DMS 273 treated with DMSO at 0.1 percent for 48 hours (cell line): ENCODE data around the gene CANT1.

Experiments
- DNase-seq: peaks from one replicate; lab custom pipeline; 2025; lab: John Stamatoyannopoulos, UW

The CANT1 gene

GRCh38 chr17:79008666-79009387 is 737 bp downstream of the CANT1 start:
- no peak for DNase-seq

GRCh38 chr17:79007504-79008381 is 1.8 kb downstream of the CANT1 start:
- no peak for DNase-seq

GRCh38 chr17:79006794-79007503 is 2.6 kb downstream of the CANT1 start:
- DNase-seq, result no peak

DNA sequence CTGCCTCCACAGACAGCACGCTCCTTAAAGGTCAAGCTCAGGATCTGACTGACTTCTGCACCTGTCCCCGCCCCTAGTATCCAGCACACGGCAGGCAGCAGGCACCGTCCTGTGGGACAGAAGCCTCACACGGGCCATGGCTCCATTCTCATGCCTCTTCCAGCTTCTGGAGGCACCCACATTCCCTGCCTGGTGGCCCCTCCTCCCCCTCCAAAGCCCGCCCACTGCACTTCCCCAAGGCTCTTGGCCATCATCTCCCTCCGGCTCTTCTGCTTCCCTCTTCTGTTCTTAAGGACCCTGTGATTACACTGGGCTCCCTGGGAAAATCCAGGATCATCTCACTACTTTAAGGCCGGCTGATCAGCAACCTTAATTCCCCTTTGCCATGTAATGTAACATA is 3.5 kb downstream of the CANT1 start:
- DNase-seq, result no peak

DNA sequence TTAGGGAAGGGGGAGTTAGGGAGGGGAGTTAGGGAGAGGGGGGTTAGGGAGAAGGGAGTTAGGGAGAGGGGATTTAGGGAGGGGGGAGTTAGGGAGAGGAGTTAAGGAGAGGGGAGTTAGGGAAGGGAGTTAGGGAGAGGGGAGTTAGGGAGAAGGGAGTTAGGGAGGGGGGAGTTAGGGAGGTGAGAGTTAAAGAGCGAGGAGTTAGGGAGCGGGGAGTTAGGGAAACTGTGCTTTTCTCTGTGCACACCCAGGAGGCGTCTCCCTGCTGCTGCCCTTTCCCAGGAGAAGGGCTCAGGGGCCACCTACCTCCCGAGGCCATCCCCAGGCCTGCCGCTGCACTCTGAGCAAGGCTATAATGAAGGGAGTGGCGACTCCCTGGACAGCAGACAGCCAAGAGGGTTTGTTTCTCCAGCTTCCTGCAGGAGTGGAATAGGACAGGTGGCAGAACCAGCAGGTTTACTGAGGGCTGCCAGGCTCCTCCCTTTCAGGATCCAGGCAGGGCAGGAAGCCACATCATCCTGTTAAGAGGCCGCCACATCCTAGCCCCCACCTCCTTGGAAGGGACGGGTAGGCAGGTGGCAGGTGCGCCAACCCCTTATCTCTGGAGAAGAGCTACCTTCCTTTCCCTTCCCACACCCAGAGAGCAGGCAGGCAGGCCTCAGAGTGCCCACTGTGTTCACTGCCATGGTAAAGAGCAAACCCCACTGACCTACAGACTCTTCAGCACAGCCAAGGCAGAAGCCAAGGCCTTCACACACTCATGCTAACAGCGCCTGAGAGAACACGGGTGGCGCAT is 4.3 kb downstream of the CANT1 start:
- DNase-seq, result no peak

GRCh38 chr17:79003661-79004411 is 5.7 kb downstream of the CANT1 start:
- DNase-seq, result no peak

- no peak for DNase-seq
These were observed 6.6 kb downstream of the CANT1 start for GRCh38 chr17:79002796-79003593.

DNA sequence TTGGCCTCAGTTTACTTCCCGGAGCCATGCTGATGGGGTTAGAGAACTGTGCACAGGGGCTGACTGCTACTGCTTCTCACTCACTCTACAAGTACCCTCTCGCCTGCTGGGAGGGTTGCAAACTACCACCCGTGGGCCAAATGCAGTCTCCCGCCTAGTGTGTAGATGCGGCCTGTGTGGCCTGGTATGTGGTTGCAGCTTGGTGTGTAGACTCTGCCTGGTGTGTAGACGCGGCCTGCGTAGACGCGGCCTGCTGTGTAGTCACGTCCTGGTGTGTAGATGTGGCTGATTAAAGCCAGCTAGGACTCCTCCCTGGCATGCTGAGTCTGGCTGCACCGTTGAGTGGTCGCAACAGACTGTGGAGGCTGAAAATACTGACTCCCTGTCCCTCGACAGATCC is 7.3 kb downstream of the CANT1 start:
- no peak for DNase-seq

DNA sequence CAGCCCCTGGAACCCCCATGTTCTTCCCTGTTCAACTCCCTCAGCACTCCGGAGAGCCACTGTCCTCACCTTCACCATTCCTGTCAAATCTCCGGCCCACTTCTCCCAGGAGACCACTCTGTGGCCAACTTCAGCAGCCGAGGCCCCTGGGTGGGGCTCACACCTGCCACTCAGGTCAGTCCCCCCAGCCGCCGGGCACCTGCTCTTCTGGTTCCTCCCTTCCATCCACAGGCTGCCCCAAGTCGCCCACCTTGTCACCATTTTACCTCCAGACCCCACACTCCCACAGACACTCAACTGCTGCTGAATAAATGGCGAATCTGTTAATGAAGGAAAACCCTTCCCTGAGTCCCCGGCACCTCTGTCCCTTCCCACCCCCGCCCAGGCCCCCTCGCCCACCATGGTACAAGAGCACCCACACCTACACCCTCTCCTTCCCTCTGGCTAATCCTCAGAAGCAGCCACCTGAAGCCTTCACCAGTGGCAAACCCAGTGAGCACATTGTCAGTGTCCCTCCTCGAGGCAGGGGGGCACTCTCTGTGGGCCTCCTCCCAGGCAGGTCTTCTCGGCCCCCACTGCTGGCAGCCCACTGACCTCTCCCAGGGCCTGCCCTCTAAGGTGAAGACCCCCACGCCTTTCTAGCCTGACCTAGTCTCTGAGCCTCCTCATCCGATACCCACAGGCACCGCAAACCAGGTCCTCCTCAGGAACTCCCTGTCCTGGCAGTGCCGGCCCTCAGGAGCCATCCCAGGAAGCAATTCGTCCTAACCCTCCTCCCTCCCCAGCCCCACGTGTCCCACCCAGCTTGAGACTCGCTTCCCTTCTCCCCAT is 8.2 kb downstream of the CANT1 start:
- no peak for DNase-seq

DNA sequence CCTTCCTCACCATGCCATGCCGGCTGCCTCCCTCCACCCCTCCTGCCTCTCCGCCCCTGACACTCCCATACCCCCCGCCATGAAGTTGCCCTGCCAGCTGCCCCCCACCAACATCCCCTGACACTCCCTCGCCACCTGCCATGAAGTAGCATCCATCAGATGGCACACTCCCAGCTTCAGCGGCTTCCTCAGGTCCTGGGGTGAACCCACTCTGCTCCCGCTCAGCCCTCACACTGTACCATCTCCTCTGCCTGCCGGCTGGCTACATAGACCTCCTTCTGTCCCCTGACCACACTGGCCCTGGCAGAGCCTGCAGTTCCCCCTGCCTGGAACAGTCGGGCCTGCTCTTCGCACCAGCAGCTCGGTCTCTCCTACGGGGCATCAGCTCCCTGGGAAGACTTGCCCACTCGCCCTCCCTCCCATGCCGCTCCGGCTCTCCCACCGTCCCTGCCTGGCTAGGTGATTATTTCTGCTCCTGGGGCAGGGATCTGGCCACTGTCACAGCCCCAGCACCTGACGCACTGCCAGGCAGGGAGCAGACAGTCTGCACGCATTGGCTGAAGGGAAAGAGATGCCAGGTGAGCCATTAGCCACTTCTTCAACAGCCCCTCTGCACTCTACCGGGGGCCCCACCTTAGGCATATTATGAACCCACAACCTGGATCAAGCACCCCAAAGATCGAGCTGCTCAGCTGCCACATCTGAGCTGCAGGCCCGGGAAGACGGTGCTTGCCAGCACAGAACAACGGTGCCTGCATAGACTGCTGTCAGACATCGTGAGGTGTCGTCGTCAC is 9.0 kb downstream of the CANT1 start:
- no peak for DNase-seq

DNA sequence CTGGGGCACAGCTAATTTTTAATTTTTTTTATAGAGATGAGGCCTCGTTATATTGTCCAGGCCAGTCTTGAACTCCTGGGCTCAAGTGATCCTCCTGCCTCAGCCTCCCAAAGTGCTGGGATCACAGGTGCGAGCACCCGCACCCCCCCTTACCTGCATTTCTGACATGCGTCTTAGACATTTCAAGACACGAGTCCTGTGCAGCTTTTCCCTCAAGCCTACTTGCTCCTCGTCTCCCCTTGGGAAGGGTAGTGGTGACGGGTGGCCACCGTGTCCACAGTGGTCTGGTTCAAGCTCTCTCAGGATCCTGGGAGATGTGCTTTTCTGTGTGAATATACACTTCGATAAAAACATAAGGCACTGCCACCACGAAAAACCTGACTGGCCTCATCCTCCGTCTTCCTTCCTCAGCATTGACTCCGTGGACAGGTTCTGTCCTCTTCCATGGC is 9.6 kb downstream of the CANT1 start:
- no peak for DNase-seq

DNA sequence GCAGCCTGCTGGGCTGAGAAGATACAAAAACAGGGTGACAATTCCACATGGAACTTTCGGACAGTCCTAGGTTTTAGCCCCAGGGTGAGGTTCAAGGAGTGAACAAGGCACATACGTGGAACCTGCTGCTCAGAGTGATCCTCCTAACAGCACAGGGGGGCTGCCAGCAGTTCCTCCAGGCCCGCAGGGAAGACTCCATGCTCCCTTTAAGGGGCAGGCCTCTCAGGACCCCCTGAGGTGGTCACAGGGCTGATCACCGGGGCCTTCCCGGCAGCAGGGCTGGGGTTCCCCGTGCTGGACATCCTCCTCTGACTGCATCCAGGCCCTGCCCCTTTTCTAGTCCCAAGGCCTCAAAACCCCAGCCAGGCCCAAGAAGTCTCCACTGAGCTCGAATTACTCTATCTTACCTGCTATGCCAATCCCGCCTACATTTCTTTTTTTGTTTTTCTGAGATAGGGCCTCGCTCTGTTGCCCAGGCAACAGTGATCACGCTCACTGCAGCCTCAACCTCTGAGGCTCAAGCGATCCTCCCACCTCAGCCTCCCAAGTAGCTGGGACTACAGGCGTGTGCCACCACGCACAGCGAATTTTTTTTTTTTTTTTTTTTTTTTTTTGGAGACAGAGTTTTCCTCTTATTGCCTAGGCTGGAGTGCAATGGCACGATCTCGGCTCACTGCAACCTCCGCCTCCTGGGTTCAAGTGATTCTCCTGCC is 10.4 kb downstream of the CANT1 start:
- DNase-seq, result no peak

GRCh38 chr17:78998311-78999055 is 11.1 kb downstream of the CANT1 start:
- DNase-seq, result no peak

DNA sequence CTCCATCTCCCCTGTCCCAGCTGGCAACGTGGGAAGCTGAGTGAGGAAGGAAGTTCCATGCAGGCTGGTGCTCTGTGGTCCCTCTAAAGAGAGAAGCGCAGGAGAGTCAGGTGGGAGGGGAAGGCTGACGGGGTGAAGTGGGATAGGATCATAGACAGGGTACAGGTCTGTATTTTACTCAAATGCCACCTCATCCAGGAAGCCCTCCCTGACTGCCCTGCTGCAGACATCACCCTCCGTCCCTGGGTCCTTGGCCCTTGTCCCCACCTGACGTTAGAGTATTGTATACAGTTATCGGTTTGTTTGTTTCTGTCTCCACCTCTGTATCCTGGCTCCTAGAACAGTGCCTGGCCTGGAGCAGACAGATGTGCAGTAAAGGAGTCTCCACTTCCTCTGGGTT is 11.7 kb downstream of the CANT1 start:
- DNase-seq, result no peak

DNA sequence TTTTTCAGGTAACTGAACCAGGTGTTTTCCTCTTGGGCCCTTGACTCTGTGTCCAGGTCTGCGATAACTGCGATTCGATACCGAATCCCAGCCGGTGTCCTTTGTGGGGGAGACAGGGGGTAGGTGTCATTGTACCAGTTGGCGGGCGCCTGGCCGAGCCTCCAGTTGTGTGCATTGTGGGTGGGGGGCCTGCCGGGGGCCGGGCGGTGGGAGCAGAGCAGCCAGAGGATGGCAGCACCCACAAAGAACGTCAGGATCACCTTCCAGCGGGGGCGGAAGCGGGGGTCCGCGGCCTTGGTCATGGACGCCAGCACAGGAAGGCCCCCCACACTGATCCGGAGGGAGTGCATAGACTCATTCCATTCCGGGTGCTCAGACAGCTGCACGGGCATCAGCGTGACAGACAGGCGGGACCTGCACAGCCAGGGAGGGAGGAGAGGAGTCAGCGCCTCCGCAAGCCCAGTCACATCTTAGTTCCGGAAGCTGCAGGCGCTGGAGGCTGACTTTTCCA is 12.3 kb downstream of the CANT1 start:
- no peak for DNase-seq

GRCh38 chr17:78996781-78997201 is 12.8 kb downstream of the CANT1 start:
- no peak for DNase-seq
